Measurements from ENCODE around the gene CYLD. TPM values are rescaled to one million over a fixed set of nuclear protein-coding genes. Genes with fewer than 3 reads are reported as not detected.

The CYLD gene
- total RNA-seq, 1 experiment from 2014 or later, result 11.9 TPM

GRCh38 chr16:50711040-50711439 is 30.8 kb upstream of the CYLD start (continued):
- TF ChIP-seq CTCF (IDR thresholded peaks at IDR 0.05 in 2 of 3, conservative IDR thresholded peaks at IDR 0.05 in 1 of 3; ENCODE audit: borderline replicate concordance in 1 of 3, insufficient read depth in 1 of 3, low read depth in 2 of 3, low read length in 2 of 3), result no peak
- TF ChIP-seq TCF7L2 (IDR thresholded peaks at IDR 0.05; ENCODE audit: borderline replicate concordance, extremely low read depth, insufficient read depth, insufficient read length), result no peak
- no peak for TF ChIP-seq ZNF274 (IDR thresholded peaks at IDR 0.05; ENCODE audit: low read depth, low read length)
- TF ChIP-seq EGR1 (IDR thresholded peaks at IDR 0.05; ENCODE audit: low read depth), result no peak
- no peak for TF ChIP-seq SIN3A (IDR thresholded peaks at IDR 0.05; ENCODE audit: low read depth)
- no peak for TF ChIP-seq SP1 (IDR thresholded peaks at IDR 0.05; ENCODE audit: low read depth)
- TF ChIP-seq JUND (IDR thresholded peaks at IDR 0.05), result no peak
- no peak for TF ChIP-seq ZFX (IDR thresholded peaks at IDR 0.05)

- Histone ChIP-seq H3K36me3 (ENCODE audit: control insufficient read depth in 1 of 2, insufficient read depth in 2 of 2, low read length in 2 of 2) (no peaks in the 10 kb centered on the region), H4K20me1 (ENCODE audit: insufficient read depth) (no peaks in the 10 kb centered on the region), H3K27ac (ENCODE audit: low read depth, low read length) (no peak overlapping the region), H3K4me3 (replicated peaks in 1 of 2; ENCODE audit: low read depth in 1 of 2, low read length in 2 of 2) (no peak overlapping the region), H3K4me1 (ENCODE audit: control insufficient read depth in 1 of 2, insufficient read depth in 2 of 2, low read length in 2 of 2) (no peaks in the 10 kb centered on the region), H3K9me2 (ENCODE audit: insufficient read depth) (no peaks in the 10 kb centered on the region), H2AFZ (ENCODE audit: low read depth, low read length, poor library complexity, severe bottlenecking) (no peak overlapping the region), H3K79me2 (ENCODE audit: insufficient read depth, low read length) (no peaks in the 10 kb centered on the region), H3K9me3 (ENCODE audit: control insufficient read depth in 1 of 2, insufficient read depth in 1 of 2, low read depth in 1 of 2, low read length in 2 of 2) (no peaks in the 10 kb centered on the region), H3K4me2 (ENCODE audit: low read length) (no peak overlapping the region), H3K27me3 (ENCODE audit: insufficient read depth, low read length) (no peaks in the 10 kb centered on the region), H3K9ac (ENCODE audit: low read length) (no peak overlapping the region)
- ChIA-PET CTCF (no interaction called here), RAD21 (ENCODE audit: low non-redundant PET in 1 of 2, low total read pairs in 2 of 2, uncharacterized antibody in 2 of 2, unreplicated experiment in 2 of 2) (no interaction called here), POLR2A (no interaction called here)
- TF ChIP-seq REST (IDR thresholded peaks at IDR 0.05; ENCODE audit: low read depth) (no peak), ATF3 (IDR thresholded peaks at IDR 0.05) (no peak), SRF (IDR thresholded peaks at IDR 0.05; ENCODE audit: low read depth) (no peak), ZFX (IDR thresholded peaks at IDR 0.05) (no peak), EGR1 (IDR thresholded peaks at IDR 0.05; ENCODE audit: low read depth) (no peak)
- no peak for ATAC-seq
- BruUV-seq (replicated peaks), result no TSS peak
- DNase-seq (ENCODE audit: low read depth, low spot score), result no peak
- intact Hi-C loops (cut with micrococcal nuclease), result no loop called here
Observed at GRCh38 chr16:50711862-50712559, 29.9 kb upstream of the CYLD start.
